ES-I3 (cell line): ENCODE data around the gene SERPINB6.
"Not testable (repeated sequence)": the region's sequence is repeated elsewhere in the genome, so short reads cannot be mapped to it uniquely, and the experiment has no call there.

Source experiments
- H3K36me3 ChIP-seq: 2 replicates; pipeline ENCODE4 v1.6.1; 2013; ENCODE audit warnings: mild to moderate bottlenecking, low read length, control low read depth, moderate library complexity; ENCODE audit not compliant: insufficient read depth
- H3K4me1 ChIP-seq: 2 replicates; pipeline ENCODE4 v1.6.1; 2013; ENCODE audit warnings: mild to moderate bottlenecking, control low read depth, low read length; ENCODE audit not compliant: insufficient read depth
- H3K9ac ChIP-seq: 2 replicates; pipeline ENCODE4 v1.6.1; 2013; ENCODE audit warnings: low read depth, mild to moderate bottlenecking, low read length, moderate library complexity
- H3K9me3 ChIP-seq: 2 replicates; pipeline ENCODE4 v1.6.1; 2013; ENCODE audit warnings: mild to moderate bottlenecking, low read length, moderate library complexity; ENCODE audit not compliant: control insufficient read depth, insufficient read depth

The SERPINB6 gene

DNA sequence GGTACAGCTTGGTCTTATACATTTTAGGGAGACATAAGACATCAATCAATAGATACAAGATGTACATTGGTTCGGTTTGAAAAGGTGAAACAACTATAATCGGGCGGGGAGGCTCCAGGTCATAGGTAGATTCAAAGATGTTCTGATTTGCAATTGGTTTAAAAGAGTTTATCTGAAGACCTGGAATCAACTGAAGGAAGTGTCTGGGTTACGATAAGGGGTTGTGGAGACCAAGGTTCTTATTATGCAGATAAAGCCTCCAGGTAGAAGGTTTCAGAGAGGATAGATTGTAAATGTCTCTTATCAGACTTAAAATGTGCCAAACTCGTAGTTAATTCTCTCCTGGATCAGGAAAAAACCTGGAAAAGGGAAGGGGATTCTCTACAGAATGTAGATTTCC, 5.9 kb upstream of the SERPINB6 start:
- Histone ChIP-seq H3K36me3 (no peaks in the 10 kb centered on the region), H3K4me1 (peaks cover 19% of the 10 kb centered on the region), H3K9me3 (no peaks in the 10 kb centered on the region), H3K9ac (no peak overlapping the region)

DNA sequence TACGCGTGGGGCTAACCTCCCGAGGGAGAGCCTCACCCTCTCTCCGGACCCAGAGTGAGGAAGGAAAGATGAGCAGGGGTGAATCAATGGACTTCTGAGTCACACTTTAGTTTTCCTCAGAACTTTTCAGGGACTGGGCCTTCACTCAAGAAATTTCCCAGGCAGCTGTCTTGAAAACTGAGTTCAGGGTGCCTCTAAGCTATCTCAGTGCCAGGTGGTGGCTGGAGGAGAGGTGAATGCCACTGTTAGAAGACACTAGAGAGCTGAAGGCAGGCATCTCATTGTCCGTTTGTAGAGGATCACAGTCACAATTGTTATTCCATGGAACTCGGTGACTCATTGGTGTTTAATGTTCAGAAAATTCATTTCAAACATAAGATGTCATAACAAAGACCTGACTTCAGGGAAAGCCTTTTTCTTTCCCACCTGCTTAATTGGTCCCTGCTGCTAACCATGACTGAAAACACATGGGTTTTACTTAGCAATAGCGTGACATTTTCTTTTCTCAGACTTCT, 5.3 kb upstream of the SERPINB6 start:
- Histone ChIP-seq H3K9me3 (no peaks in the 10 kb centered on the region), H3K9ac (no peak overlapping the region; the same call in 1 of the 2 replicates), H3K36me3 (no peaks in the 10 kb centered on the region), H3K4me1 (peaks cover 19% of the 10 kb centered on the region)

- Histone ChIP-seq H3K9me3 (no peaks in the 10 kb centered on the region), H3K9ac (no peak overlapping the region; the same call in 1 of the 2 replicates), H3K36me3 (no peaks in the 10 kb centered on the region), H3K4me1 (peaks cover 19% of the 10 kb centered on the region)
Measured at GRCh38 chr6:2976060-2976459, 4.7 kb upstream of the SERPINB6 start.

DNA sequence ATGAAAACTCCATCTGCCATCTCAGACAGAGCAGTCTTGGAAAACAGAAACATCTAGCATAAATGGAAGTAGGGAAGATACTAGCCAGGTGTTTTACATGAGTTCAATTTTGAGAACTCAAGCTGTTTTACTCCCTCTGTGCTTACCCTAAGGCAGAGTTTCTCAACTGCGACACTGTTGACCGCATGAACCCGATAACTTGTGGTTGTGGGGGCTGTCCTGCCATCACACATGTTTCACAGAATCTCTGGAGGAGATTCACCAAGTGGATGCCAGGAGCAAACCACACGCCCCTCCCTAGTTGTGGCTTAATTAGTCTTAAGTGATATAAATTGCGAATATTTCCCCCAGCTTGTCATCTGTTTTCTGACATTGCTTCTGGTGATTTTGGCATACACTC, 2.3 kb upstream of the SERPINB6 start:
- Histone ChIP-seq H3K4me1 (peaks cover 14% of the 10 kb centered on the region), H3K36me3 (no peaks in the 10 kb centered on the region), H3K9me3 (no peaks in the 10 kb centered on the region), H3K9ac (no peak overlapping the region)

DNA sequence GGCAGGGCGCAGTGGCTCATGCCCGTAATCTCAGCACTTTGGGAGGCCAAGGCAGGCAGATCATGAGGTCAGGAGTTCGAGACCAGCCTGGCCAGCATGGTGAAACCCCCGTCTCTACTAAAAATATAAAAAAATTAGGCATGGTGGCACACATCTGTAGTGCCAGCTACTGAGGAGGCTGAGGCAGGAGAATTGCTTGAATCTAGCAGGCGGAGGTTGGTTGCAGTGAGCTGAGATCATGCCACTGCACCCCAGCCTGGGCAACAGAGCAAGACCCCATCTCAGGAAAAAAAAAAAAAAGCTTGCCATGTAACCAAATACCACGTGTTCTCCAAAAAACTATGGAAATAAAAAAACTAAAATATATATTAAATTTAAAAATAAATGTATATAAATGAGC, 1.8 kb upstream of the SERPINB6 start:
- not testable (repeated sequence) for H3K9ac ChIP-seq, H3K36me3 ChIP-seq, H3K9me3 ChIP-seq
- peaks cover 14% of the 10 kb centered on the region for H3K4me1 ChIP-seq

DNA sequence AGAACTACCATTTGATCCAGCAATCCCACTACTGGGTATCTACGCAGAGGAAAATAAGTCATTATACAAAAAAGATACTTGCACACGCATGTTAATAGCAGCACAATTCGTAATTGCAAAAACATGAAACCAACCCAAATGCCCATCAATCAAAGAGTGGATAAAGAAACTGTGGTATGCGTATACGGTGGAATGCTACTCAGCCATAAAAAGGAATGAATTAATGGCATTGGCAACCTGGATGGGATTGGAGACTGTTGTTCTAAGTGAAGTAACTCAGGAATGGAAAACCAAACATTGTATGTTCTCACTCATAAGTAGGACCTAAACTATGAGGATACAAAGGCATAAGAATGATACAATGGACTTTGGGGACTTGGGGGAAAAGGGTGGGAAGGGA, 1.3 kb upstream of the SERPINB6 start:
- H3K4me1 ChIP-seq, result peaks cover 14% of the 10 kb centered on the region
- not testable (repeated sequence) for H3K9ac ChIP-seq, H3K9me3 ChIP-seq, H3K36me3 ChIP-seq

DNA sequence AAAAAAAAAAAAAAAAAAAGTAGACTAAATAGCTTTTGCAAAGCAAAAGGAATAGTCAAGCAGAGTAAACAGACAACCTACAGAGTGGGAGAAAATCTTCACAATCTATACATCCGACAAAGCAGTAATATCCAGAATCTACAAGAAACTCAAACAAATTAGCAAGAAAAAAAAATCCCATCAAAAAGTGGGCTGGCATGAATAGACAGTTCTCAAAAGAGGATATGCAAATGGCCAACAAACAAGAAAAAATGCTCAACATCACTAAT, 786 bp upstream of the SERPINB6 start:
- peaks cover 11% of the 10 kb centered on the region for H3K4me1 ChIP-seq
- not testable (repeated sequence) for H3K9me3 ChIP-seq, H3K36me3 ChIP-seq
- H3K9ac ChIP-seq, result peak overlapping the region; percentile 90; the same call in 1 of the 2 replicates

DNA sequence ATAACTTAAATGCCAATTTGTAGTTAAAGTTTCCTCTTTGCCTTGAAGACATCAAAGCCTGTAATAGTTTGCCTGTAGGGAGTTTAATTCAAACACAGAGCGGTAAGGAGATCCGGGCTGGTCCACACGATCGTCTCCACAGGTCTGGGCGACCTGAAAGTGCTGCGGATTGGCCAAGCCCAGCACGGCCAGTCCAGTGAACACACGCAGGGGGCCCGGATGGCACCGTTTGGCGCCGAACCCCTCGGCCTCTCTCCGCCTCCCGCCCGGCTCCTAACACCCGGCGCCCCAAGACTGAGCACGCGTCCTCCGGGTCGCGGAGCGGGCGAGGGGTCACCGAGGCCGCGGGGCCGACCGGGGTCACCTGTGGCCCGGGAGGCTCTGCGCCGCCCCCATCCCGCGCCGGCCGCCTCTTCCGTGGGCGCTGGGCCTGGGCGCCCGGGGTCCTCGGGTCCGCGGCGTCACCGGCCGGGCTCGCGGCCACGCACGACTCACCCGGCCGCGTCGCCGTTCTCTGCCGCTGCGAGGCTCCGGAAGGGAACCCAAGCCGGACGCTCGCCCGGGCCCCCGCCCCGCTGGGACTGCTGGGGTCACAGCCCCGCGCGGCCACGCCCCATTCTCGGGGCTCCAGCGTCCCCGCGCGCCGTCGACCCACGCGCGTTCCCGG, 481 bp downstream of the SERPINB6 start:
- peak overlapping the region; percentile 90 for H3K9ac ChIP-seq
- no peaks in the 10 kb centered on the region for H3K36me3 ChIP-seq
- H3K4me1 ChIP-seq, result no peaks in the 10 kb centered on the region
- H3K9me3 ChIP-seq, result no peaks in the 10 kb centered on the region

GRCh38 chr6:2970034-2970685, 1.2 kb downstream of the SERPINB6 start:
- no peak overlapping the region; the same call in 1 of the 2 replicates for H3K9ac ChIP-seq
- no peaks in the 10 kb centered on the region for H3K36me3 ChIP-seq
- no peaks in the 10 kb centered on the region for H3K4me1 ChIP-seq
- no peaks in the 10 kb centered on the region for H3K9me3 ChIP-seq

DNA sequence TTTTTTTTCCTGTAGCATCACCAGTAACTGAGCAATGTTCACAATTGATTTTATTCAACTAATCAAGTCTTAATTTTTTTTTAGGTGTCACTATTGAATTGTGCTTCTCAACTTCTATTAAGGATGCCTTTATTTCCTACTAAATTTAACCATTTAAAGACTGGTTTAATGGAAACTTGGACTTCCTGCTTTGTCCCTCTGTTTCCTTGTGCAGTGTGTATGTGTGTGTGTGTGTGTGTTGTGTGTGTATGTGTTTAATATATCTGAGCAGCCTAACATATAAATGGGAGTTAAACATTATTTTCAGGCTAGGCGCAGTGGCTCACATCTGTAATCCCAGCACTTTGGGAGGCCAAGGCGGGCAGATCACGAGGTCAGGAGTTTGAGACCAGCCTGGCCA, 1.8 kb downstream of the SERPINB6 start:
- no peaks in the 10 kb centered on the region for H3K36me3 ChIP-seq
- H3K4me1 ChIP-seq, result no peaks in the 10 kb centered on the region
- H3K9me3 ChIP-seq, result no peaks in the 10 kb centered on the region
- no peak overlapping the region for H3K9ac ChIP-seq

- H3K36me3 ChIP-seq, result no peaks in the 10 kb centered on the region
- H3K9ac ChIP-seq, result no peak overlapping the region
Measured at GRCh38 chr6:2968600-2969135, 2.7 kb downstream of the SERPINB6 start.

GRCh38 chr6:2967936-2968335, 3.4 kb downstream of the SERPINB6 start:
- H3K9ac ChIP-seq, result no peak overlapping the region
- H3K4me1 ChIP-seq, result no peaks in the 10 kb centered on the region
- H3K9me3 ChIP-seq, result no peaks in the 10 kb centered on the region
- no peaks in the 10 kb centered on the region for H3K36me3 ChIP-seq

More at GRCh38 chr6:2968600-2969135, 2.7 kb downstream of the SERPINB6 start:
- Histone ChIP-seq H3K9me3 (no peaks in the 10 kb centered on the region), H3K4me1 (no peaks in the 10 kb centered on the region)

DNA sequence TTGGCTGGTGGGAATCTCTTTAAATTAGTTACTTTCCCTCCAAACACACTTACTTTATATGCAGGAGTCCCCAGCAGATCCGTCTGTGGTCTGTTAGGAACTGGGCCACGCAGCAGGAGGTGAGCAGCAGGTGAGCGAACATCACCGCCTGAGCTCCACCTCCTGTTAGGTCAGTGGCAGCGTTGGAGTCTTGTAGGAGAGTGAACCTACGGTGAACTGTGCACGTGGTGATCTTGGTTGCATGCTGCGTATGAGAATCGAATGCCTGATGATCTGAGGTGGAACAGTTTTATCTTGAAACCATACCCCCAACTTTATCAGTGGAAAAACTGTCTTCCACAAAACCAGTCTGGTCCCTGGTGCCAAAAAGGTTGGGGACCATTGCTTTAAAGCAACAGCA, 5.0 kb downstream of the SERPINB6 start:
- H3K4me1 ChIP-seq, result peaks cover 16% of the 10 kb centered on the region
- no peak overlapping the region for H3K9ac ChIP-seq
- H3K36me3 ChIP-seq, result no peaks in the 10 kb centered on the region
- no peaks in the 10 kb centered on the region for H3K9me3 ChIP-seq

- peaks cover 30% of the 10 kb centered on the region for H3K4me1 ChIP-seq
- H3K36me3 ChIP-seq, result no peaks in the 10 kb centered on the region
- no peak overlapping the region for H3K9ac ChIP-seq
- no peaks in the 10 kb centered on the region for H3K9me3 ChIP-seq
Measured at GRCh38 chr6:2964793-2965505, 6.4 kb downstream of the SERPINB6 start.

DNA sequence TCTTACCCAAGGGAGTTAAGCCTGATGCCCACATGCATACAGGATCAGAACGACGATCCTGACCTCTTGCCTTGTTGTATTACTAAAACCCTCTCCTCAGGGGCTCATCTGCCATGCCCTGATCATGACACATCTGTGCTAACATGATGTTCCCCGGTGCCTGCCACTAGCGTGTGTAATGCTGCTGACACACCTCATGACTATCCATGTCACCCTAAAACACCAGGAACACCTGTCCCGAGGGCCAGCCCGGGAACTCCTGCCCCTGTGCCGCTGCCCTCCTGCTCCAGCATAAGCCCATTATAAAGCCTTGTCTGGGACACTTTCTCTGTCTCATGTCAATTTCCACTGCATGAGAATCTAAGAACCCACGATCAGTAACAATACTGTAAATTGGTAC, 7.6 kb downstream of the SERPINB6 start:
- H3K4me1 ChIP-seq, result peaks cover 37% of the 10 kb centered on the region
- H3K9me3 ChIP-seq, result no peaks in the 10 kb centered on the region
- no peaks in the 10 kb centered on the region for H3K36me3 ChIP-seq
- H3K9ac ChIP-seq, result no peak overlapping the region
